CD4-positive, CD25-positive, alpha-beta regulatory T cell (primary cell): ENCODE results near the gene RAX2. TPM values are rescaled to one million over a fixed set of nuclear protein-coding genes. Genes with fewer than 3 reads are reported as not detected.
A peak's percentile ranks its signal among the peaks of the same experiment; 100 is the strongest.

Experiments used
- ATAC-seq, 2 donors: fragments of 150-1000 bp; cut with Tn5 transposase; one replicate each; pipeline ENCODE4 v1.10.0; 2021; ENCODE audit warnings: low read depth in 2 of 2, moderate number of reproducible peaks in 2 of 2, moderate library complexity in 1 of 2
- DNase-seq, 3 donors: peaks; one replicate each; pipeline versions ENCODE4 v3.0.0 to v3.0.0-alpha.2; 2012 to 2022; ENCODE audit warnings: mixed read lengths in 1 of 3
- H3K27ac ChIP-seq: one replicate; pipeline ENCODE4 v1.7.0; 2013; ENCODE audit warnings: mild to moderate bottlenecking, low read length; ENCODE audit not compliant: insufficient read depth, poor library complexity, severe bottlenecking
- H3K27me3 ChIP-seq: one replicate; pipeline ENCODE4 v1.7.0; 2013; ENCODE audit warnings: low read length; ENCODE audit not compliant: control insufficient read depth, insufficient read depth
- H3K36me3 ChIP-seq: one replicate; pipeline ENCODE4 v1.7.0; 2013; ENCODE audit warnings: mild to moderate bottlenecking, low read length, moderate library complexity; ENCODE audit not compliant: control insufficient read depth, insufficient read depth
- H3K4me1 ChIP-seq: 2 replicates; pipeline ENCODE4 v1.7.0; 2013; ENCODE audit warnings: mild to moderate bottlenecking, low read length; ENCODE audit not compliant: insufficient read depth, control insufficient read depth, poor library complexity, severe bottlenecking
- H3K4me3 ChIP-seq: one replicate; pipeline ENCODE4 v1.7.0; 2013; ENCODE audit warnings: low read depth, mild to moderate bottlenecking, low read length, moderate library complexity
- H3K9me3 ChIP-seq, 2 experiments: 1 replicate in 1 of 2; 2 replicates in 1 of 2; pipeline ENCODE4 v1.7.0; 2013; ENCODE audit warnings: low read length in 2 of 2, mild to moderate bottlenecking in 1 of 2, moderate library complexity in 1 of 2; ENCODE audit not compliant: control insufficient read depth in 2 of 2
- H3K27ac Mint-ChIP-seq, 3 donors: one replicate each; pipeline ENCODE4 v1.8.0; 2020 to 2022; ENCODE audit warnings: mild to moderate bottlenecking in 3 of 3, mixed read lengths in 3 of 3, moderate library complexity in 2 of 3
- H3K27me3 Mint-ChIP-seq: one replicate; pipeline ENCODE4 v1.8.0; 2022; ENCODE audit warnings: mild to moderate bottlenecking, mixed read lengths
- H3K36me3 Mint-ChIP-seq: one replicate; pipeline ENCODE4 v1.8.0; 2020; ENCODE audit warnings: mixed read lengths
- H3K4me1 Mint-ChIP-seq, 4 donors: one replicate each; pipeline ENCODE4 v1.8.0; 2020 to 2022; ENCODE audit warnings: mixed read lengths in 4 of 4, mild to moderate bottlenecking in 1 of 4
- H3K4me3 Mint-ChIP-seq, 4 donors: one replicate each; pipeline ENCODE4 v1.8.0; 2020 to 2022; ENCODE audit warnings: mild to moderate bottlenecking in 4 of 4, mixed read lengths in 4 of 4, moderate library complexity in 3 of 4
- H3K9me3 Mint-ChIP-seq, 7 donors: one replicate each; pipeline ENCODE4 v1.8.0; 2020 to 2022; ENCODE audit warnings: mixed read lengths in 7 of 7, mild to moderate bottlenecking in 3 of 7, moderate library complexity in 2 of 7
- polyA plus RNA-seq, 4 donors: library from polyadenylated mRNA; unstranded; fragments of 300-500 nt; fragmentation: Illumina TruSeq; gene quantifications; one replicate each; pipeline ENCODE4 v1.2.3, GENCODE V29; 2021
- total RNA-seq: library from RNA; stranded (reverse); gene quantifications from one replicate; pipeline ENCODE4 v1.2.3, GENCODE V29; 2022

RAX2 gene
- total and polyA plus RNA-seq, 5 donors from 2014 or later = 0.08 to 0.09 TPM; not detected in 3

DNA sequence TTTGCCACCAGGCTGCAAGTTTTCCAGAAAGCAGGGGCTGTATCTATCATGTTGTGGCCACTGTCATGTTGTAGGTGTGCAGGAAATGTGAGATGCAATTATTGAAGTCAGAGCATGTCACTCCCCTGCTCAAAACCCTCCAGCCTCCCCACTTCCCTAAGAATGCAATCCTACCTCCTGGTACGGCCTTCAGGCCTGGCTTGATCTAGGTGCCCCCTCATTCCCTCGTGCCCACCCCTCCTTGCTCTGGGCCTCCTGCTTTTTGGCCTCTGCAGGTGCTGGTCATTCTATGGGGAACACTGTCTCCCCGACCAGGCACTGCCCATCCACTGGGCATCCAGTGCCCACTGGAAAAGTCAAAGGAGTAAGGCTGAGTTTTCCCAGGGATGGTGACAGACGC lies 42.6 kb upstream of the RAX2 start:
- peaks cover 6 to 50% (median 28%) of the 10 kb centered on the region in 4 donors for H3K4me1 Mint-ChIP-seq
- Histone ChIP-seq H3K4me1 (peaks cover 39% of the 10 kb centered on the region), H3K27ac (no peak overlapping the region), H3K36me3 (no peaks in the 10 kb centered on the region), H3K4me3 (no peak overlapping the region), H3K9me3 (no peaks in the 10 kb centered on the region), H3K27me3 (no peaks in the 10 kb centered on the region)
- H3K27ac Mint-ChIP-seq = peak overlapping the region; percentile 32 to 95 (median 94)
- H3K36me3 Mint-ChIP-seq = no peaks in the 10 kb centered on the region
- no peak for ATAC-seq
- no peak for DNase-seq
- peak overlapping the region in 3 of 4 donors; percentile 40 to 62 (median 54) for H3K4me3 Mint-ChIP-seq
- no peaks in the 10 kb centered on the region for H3K27me3 Mint-ChIP-seq
- H3K9me3 Mint-ChIP-seq = peaks cover 0 to 2% (median 0%) of the 10 kb centered on the region in 7 donors

DNA sequence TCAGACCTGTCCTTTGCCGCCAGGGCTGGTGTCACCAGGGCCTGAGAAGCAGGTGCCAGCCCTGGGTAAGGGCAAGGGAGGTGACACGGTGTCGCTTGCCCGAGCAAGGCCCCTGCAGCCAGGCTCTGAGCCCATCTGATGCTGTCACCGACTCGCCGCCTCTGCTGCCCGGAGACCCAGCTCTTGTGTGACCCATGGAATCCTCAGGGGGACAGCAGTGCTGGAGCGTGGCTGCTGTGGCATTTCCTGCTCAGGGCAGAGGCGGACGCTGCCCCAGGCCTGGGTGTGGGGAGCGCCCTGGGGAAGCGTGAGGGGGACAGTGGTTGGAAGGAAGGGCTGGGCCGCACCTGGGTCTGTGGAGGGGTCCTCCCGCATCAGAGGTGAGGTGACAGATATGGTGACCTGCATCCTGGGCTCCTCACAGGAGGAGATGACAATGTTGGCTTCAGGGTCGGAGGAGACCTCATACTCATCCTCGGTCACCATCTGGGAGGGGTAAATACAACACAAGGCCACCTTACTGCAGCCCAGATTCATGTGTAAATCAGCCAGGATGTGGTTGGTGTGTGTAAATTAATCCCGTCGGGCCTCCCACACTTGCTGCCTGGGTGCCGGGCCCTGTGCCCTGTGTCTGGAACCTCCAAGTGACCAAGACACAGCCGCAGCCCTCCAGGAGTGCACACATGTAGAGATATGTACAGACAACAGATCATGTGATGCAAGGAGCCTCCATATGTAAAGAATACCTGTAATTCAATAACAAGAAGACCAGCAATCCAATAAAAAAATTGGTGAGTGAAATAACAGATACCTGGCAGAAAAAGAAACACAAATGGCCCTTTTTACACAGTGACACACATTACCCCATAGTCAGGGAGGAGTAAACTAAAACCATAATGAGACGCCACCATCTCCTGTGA lies 41.7 kb upstream of the RAX2 start:
- Histone ChIP-seq H3K27ac (peak overlapping the region; percentile 72), H3K9me3 (no peaks in the 10 kb centered on the region), H3K36me3 (no peaks in the 10 kb centered on the region), H3K4me1 (peaks cover 39% of the 10 kb centered on the region), H3K27me3 (no peaks in the 10 kb centered on the region), H3K4me3 (no peak overlapping the region)
- peak in 1 of 3 donors; percentile 28 for DNase-seq
- Mint-ChIP-seq H3K27me3 (no peaks in the 10 kb centered on the region), H3K27ac (peak overlapping the region; percentile 77 to 95 (median 94)), H3K36me3 (no peaks in the 10 kb centered on the region), H3K4me3 (peak overlapping the region; percentile 54 to 75 (median 66)), H3K4me1 (peaks cover 6 to 50% (median 30%) of the 10 kb centered on the region in 4 donors), H3K9me3 (peaks cover 0 to 2% (median 0%) of the 10 kb centered on the region in 7 donors)
- ATAC-seq = no peak

DNA sequence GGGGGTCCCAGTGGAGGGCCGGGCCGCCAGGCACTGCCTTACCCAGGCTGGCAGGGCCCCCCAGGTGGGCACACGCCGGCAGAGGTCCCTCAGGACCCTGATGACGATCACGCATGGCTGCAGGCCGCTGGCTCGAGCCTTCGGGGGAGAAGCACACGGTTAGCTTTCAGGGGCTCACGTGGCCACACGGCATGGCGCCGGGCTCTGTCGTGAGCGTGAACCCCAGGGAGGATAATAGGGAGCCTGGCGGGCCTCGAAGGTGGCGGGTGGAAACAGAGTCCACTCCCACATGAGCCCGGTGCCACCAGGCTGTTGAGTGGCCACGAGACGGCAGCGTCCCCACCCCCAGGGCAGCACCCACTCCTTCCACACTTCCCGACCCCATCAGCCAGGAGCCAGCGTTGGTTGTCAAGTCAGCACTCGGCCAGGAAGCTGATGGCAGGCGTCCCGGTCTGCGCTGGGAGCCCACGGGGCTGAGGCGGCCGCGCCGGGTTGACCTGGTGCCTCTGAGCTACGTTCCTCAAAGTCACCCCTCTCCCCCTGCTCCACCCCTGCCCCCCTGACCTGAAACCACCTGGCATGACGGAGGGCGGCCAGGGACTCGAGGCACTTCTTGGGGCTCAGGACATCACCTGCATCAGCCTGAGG lies 38.8 kb upstream of the RAX2 start:
- ATAC-seq (no peak), DNase-seq (no peak)
- peak overlapping the region in 1 of 3 donors; percentile 78 for H3K27ac Mint-ChIP-seq
- H3K36me3 ChIP-seq = no peaks in the 10 kb centered on the region
- no peaks in the 10 kb centered on the region for H3K36me3 Mint-ChIP-seq
- no peaks in the 10 kb centered on the region for H3K27me3 ChIP-seq
- no peak overlapping the region for H3K4me3 Mint-ChIP-seq
- no peaks in the 10 kb centered on the region for H3K9me3 ChIP-seq
- H3K27me3 Mint-ChIP-seq = no peaks in the 10 kb centered on the region
- H3K9me3 Mint-ChIP-seq = peaks cover 0 to 2% (median 0%) of the 10 kb centered on the region in 7 donors
- no peak overlapping the region for H3K4me3 ChIP-seq
- H3K4me1 ChIP-seq = peaks cover 39% of the 10 kb centered on the region
- H3K4me1 Mint-ChIP-seq = peaks cover 6 to 48% (median 27%) of the 10 kb centered on the region in 4 donors
- H3K27ac ChIP-seq = no peak overlapping the region

DNA sequence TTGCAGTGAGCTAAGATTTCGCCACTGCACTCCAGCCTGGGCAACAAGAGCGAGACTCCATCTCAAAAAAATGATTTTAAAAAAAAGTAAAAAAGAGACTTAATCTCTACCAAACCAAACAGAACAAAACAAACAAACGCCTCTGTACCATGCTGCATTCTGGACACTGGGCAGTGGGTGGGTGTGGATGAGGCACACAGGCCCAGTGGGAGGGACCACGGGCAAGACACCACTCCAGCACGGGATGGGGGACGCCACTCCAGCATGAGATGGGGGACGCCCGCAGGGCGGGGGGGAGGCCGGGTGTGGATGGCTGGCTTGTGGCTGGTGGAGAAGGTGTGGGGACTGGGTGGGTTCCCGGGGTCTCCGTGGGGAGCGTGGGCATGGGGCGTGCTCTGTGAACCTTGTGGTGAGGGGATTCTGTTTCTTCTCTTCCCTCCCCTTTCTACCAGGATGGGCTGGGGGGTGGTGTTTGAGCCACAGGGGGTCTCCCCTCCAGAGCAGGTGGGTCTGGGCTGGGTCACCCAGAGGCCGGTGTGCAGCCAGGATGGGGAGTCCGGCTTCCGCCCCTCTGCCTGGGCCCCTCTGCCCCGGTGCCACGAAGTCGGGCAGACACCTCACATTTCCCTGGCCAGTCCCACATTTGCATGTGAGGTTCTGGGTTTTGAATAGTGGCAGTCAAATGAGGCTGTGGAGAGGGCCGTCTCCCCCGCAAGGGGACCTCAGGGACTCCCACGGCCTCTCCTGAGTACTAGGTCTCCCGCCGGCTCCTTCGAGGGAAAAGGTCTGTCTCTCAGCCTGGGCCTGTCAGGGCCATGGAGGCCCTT lies 38.1 kb upstream of the RAX2 start:
- H3K27me3 Mint-ChIP-seq = no peaks in the 10 kb centered on the region

DNA sequence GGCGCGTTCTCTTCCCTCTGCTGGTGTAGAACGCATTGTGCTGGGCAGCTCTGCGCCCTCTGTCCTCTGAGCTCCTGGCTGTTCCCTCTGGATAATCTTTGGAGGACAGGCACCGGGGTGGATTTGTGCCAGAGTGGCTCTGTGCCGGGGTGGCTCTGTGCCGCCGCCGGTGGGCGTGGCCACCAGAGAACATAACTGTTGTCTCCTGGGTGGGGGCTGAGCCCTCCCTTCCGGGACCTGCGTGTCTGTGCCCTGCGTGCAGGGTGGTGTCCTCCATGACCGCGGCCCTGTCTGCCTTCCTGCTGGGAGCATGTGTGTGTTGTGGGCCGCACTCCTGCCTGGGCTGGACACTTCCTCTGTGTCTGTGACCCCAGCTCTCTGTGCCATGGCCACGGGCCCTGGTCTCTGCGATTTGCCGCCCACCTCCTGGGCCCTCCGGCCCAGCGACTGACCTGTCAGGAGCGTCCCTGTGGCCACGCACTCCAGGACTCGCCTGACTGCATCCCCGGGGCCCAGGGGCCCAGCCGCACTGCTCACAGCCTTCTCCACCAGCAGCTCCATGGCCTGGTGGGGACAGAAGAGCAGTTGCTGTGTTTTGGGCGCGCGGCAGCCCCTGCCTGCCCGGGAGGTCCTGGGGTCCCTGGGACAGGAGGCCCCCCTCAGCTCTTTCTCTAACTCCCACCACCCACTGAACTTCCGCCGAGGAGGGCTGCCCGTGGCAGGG lies 36.6 kb upstream of the RAX2 start:
- Histone ChIP-seq H3K4me1 (peaks cover 26% of the 10 kb centered on the region), H3K4me3 (no peak overlapping the region), H3K27ac (no peak overlapping the region), H3K9me3 (no peaks in the 10 kb centered on the region), H3K27me3 (no peaks in the 10 kb centered on the region), H3K36me3 (no peaks in the 10 kb centered on the region)
- ATAC-seq (no peak), DNase-seq (no peak)
- H3K27ac Mint-ChIP-seq = peak overlapping the region in 2 of 3 donors; percentile 69 to 94
- peaks cover 0 to 2% (median 0%) of the 10 kb centered on the region in 7 donors for H3K9me3 Mint-ChIP-seq
- peak overlapping the region in 1 of 4 donors; percentile 74 for H3K4me3 Mint-ChIP-seq
- peaks cover 0 to 30% (median 15%) of the 10 kb centered on the region in 4 donors for H3K4me1 Mint-ChIP-seq
- no peaks in the 10 kb centered on the region for H3K36me3 Mint-ChIP-seq
- no peaks in the 10 kb centered on the region for H3K27me3 Mint-ChIP-seq

More for the DNA sequence above, 38.1 kb upstream of the RAX2 start:
- peaks cover 39% of the 10 kb centered on the region for H3K4me1 ChIP-seq
- no peak overlapping the region for H3K27ac ChIP-seq
- Mint-ChIP-seq H3K4me1 (peaks cover 6 to 44% (median 26%) of the 10 kb centered on the region in 4 donors), H3K27ac (peak overlapping the region in 1 of 3 donors; percentile 20), H3K36me3 (no peaks in the 10 kb centered on the region), H3K4me3 (no peak overlapping the region), H3K9me3 (peaks cover 0 to 2% (median 0%) of the 10 kb centered on the region in 7 donors)
- no peaks in the 10 kb centered on the region for H3K9me3 ChIP-seq
- DNase-seq = no peak
- no peak overlapping the region for H3K4me3 ChIP-seq
- no peaks in the 10 kb centered on the region for H3K36me3 ChIP-seq
- ATAC-seq = no peak
- H3K27me3 ChIP-seq = no peaks in the 10 kb centered on the region

DNA sequence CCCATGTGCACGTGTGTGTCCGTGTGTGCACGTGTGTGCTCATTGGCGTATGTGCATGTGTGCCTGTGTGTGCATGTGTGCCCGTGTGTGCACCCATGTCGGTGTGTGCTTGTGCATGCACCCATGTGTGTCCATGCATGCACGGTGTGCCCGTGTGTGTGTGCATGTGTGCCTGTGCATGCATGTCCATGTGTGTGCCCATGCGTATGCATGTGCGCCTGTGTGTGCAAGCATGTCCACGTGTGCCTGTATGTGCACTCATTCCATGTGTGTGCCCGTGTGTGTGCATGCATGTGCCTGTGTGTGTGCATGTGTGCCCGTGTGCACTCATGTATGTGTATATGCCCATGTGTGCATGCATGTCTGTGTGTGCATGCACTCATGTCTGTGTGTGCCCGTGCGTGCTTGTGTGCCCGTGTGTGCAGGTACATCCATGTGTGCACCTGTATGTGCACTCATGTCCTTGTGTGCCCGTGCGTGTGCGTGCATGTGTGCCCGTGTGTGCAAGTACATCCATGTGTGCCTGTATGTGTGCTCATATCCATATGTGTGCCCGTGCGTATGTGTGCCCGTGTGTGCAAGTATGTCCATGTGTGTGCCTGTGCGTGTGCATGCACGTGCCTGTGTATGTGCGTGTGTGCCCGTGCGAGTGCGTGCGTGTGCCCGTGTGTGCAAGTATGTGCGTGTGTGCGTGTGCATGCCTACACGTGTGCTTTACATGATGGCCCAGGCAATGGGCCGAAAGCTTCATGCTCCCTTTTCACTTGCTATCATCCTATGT lies 35.7 kb upstream of the RAX2 start:
- no peak for DNase-seq
- Histone ChIP-seq H3K27ac (no peak overlapping the region), H3K4me1 (peaks cover 18% of the 10 kb centered on the region), H3K27me3 (no peaks in the 10 kb centered on the region), H3K9me3 (no peaks in the 10 kb centered on the region), H3K4me3 (no peak overlapping the region), H3K36me3 (no peaks in the 10 kb centered on the region)
- H3K27ac Mint-ChIP-seq = peak overlapping the region in 2 of 3 donors; percentile 77 to 94
- H3K36me3 Mint-ChIP-seq = no peaks in the 10 kb centered on the region
- H3K4me1 Mint-ChIP-seq = peaks cover 0 to 23% (median 14%) of the 10 kb centered on the region in 4 donors
- peaks cover 0 to 2% (median 0%) of the 10 kb centered on the region in 7 donors for H3K9me3 Mint-ChIP-seq
- H3K4me3 Mint-ChIP-seq = peak overlapping the region in 1 of 4 donors; percentile 74
- no peaks in the 10 kb centered on the region for H3K27me3 Mint-ChIP-seq
- ATAC-seq = no peak
